CD14-positive monocyte (primary cell): ENCODE data around the gene CDH8. TPM values are rescaled to one million over a fixed set of nuclear protein-coding genes. Genes with fewer than 3 reads are reported as not detected.
A peak's percentile ranks its signal among the peaks of the same experiment; 100 is the strongest.
"Not testable (repeated sequence)": the region's sequence is repeated elsewhere in the genome, so short reads cannot be mapped to it uniquely, and the experiment has no call there.

Experiments
- DNase-seq, 3 donors: peaks; one replicate each; pipeline ENCODE4 v3.0.0-alpha.2; 2011 to 2022
- H2AFZ ChIP-seq: 2 replicates; pipeline ENCODE4 v1.6.0; 2012; ENCODE audit warnings: mild to moderate bottlenecking, low read depth, low read length, inconsistent platforms; ENCODE audit not compliant: insufficient read depth, poor library complexity, severe bottlenecking
- H3K27ac ChIP-seq, 2 donors: 1 replicate in 1 of 2; 2 replicates in 1 of 2; pipeline ENCODE4 v1.5.1; 2012 to 2013; ENCODE audit warnings: low read length in 2 of 2, control low read depth in 1 of 2, inconsistent platforms in 1 of 2, low read depth in 1 of 2, mild to moderate bottlenecking in 1 of 2
- H3K27me3 ChIP-seq, 2 donors: one replicate each; pipeline versions ENCODE4 v1.6.0 to v1.6.1; 2011 to 2013; ENCODE audit warnings: low read length in 2 of 2; ENCODE audit not compliant: control insufficient read depth in 2 of 2, insufficient read depth in 2 of 2
- H3K36me3 ChIP-seq, 2 donors: replicated peaks in 1 of 2; 1 replicate in 1 of 2; 2 replicates in 1 of 2; pipeline versions ENCODE4 v1.5.1 to v1.6.1; 2012 to 2013; ENCODE audit warnings: low read length in 2 of 2, control low read depth in 1 of 2, inconsistent platforms in 1 of 2, mild to moderate bottlenecking in 1 of 2; ENCODE audit not compliant: insufficient read depth in 2 of 2, control insufficient read depth in 1 of 2
- H3K4me1 ChIP-seq, 2 donors: 1 replicate in 1 of 2; 2 replicates in 1 of 2; pipeline versions ENCODE4 v1.5.1 to v1.6.1; 2012 to 2013; ENCODE audit warnings: low read length in 2 of 2, control low read depth in 1 of 2, inconsistent platforms in 1 of 2, mild to moderate bottlenecking in 1 of 2, moderate library complexity in 1 of 2; ENCODE audit not compliant: insufficient read depth in 2 of 2, control insufficient read depth in 1 of 2
- H3K4me2 ChIP-seq: replicated peaks from 2 replicates; pipeline ENCODE3; 2012; ENCODE audit warnings: low read length, moderate library complexity, mild to moderate bottlenecking; ENCODE audit not compliant: poor library complexity, severe bottlenecking; ENCODE audit errors: extremely low read depth
- H3K4me3 ChIP-seq, 3 experiments: fragments of 200-600 bp in 1 of 3; sonication (generic) in 1 of 3; replicated peaks in 1 of 3; 1 replicate in 2 of 3; 2 replicates in 1 of 3; pipeline ENCODE4 v1.5.1; 2011 to 2013; ENCODE audit warnings: low read length in 3 of 3, mild to moderate bottlenecking in 3 of 3, control low read depth in 2 of 3, low read depth in 2 of 3, inconsistent platforms in 1 of 3, moderate library complexity in 1 of 3
- H3K79me2 ChIP-seq: 2 replicates; pipeline ENCODE4 v1.6.0; 2012; ENCODE audit warnings: mild to moderate bottlenecking, control low read depth, inconsistent platforms, low read length, moderate library complexity; ENCODE audit not compliant: insufficient read depth
- H3K9ac ChIP-seq: 2 replicates; pipeline ENCODE4 v1.6.0; 2017; ENCODE audit warnings: low read length, mild to moderate bottlenecking; ENCODE audit not compliant: insufficient read depth, poor library complexity, severe bottlenecking
- H3K9me3 ChIP-seq, 2 donors: replicated peaks in 1 of 2; 1 replicate in 1 of 2; 2 replicates in 1 of 2; pipeline versions ENCODE4 v1.5.1 to v1.6.1; 2012 to 2013; ENCODE audit warnings: low read length in 2 of 2, control low read depth in 1 of 2; ENCODE audit not compliant: control insufficient read depth in 1 of 2, insufficient read depth in 1 of 2
- H4K20me1 ChIP-seq: 2 replicates; pipeline ENCODE4 v1.6.0; 2012; ENCODE audit warnings: mild to moderate bottlenecking, low read length, control low read depth, moderate library complexity; ENCODE audit not compliant: insufficient read depth
- H3K27ac Mint-ChIP-seq, 7 donors: one replicate each; pipeline ENCODE4 v1.8.0; 2020; ENCODE audit warnings: mild to moderate bottlenecking in 7 of 7, mixed read lengths in 7 of 7, moderate library complexity in 6 of 7, inconsistent platforms in 2 of 7
- H3K27me3 Mint-ChIP-seq, 3 donors: one replicate each; pipeline ENCODE4 v1.8.0; 2021 to 2022; ENCODE audit warnings: low read depth in 3 of 3, mild to moderate bottlenecking in 3 of 3, mixed read lengths in 3 of 3, moderate library complexity in 3 of 3, inconsistent platforms in 1 of 3
- H3K36me3 Mint-ChIP-seq, 2 donors: one replicate each; pipeline ENCODE4 v1.8.0; 2020; ENCODE audit warnings: mixed read lengths in 2 of 2, inconsistent platforms in 1 of 2, mild to moderate bottlenecking in 1 of 2
- H3K4me1 Mint-ChIP-seq: one replicate; pipeline ENCODE4 v1.8.0; 2020; ENCODE audit warnings: mild to moderate bottlenecking, mixed read lengths
- H3K4me3 Mint-ChIP-seq, 2 donors: one replicate each; pipeline ENCODE4 v1.8.0; 2020; ENCODE audit warnings: mild to moderate bottlenecking in 2 of 2, mixed read lengths in 2 of 2, moderate library complexity in 1 of 2
- H3K9me3 Mint-ChIP-seq, 7 donors: one replicate each; pipeline ENCODE4 v1.8.0; 2020 to 2022; ENCODE audit warnings: mixed read lengths in 7 of 7, mild to moderate bottlenecking in 6 of 7, moderate library complexity in 6 of 7, inconsistent platforms in 2 of 7
- CTCF ChIP-seq: fragments of 200-600 bp; IDR thresholded peaks from one replicate; pipeline ENCODE4 v1.8.0; 2022; ENCODE audit warnings: antibody characterized with exemption, mild to moderate bottlenecking
- WGBS: methylation state at CpG from one replicate; pipeline ENCODE4 v1.1.5; 2013; ENCODE audit warnings: missing lambda C conversion rate; ENCODE audit not compliant: insufficient coverage; 5-methylcytosine and 5-hydroxymethylcytosine counted together
- intact Hi-C, 2 donors: fragments of 100-400 bp; cut with micrococcal nuclease; formaldehyde crosslinking; loops; one replicate each; pipeline versions ENCODE4 v1.15.0 to v1.15.1; 2023
- polyA plus RNA-seq, 3 donors: library from polyadenylated mRNA; depleted of rRNA in 1 of 3; unstranded in 2 of 3; stranded (reverse) in 1 of 3; fragments of 300-500 nt in 2 of 3; fragments of >200 nt in 1 of 3; fragmentation: Illumina TruSeq in 2 of 3; gene quantifications; 1 replicate in 2 of 3; 2 replicates in 1 of 3; pipeline ENCODE4 v1.2.3, GENCODE V29; 2012 to 2021

The CDH8 gene
- polyA plus RNA-seq, 3 donors: not detected

- H4K20me1 ChIP-seq: no peaks in the 10 kb centered on the region
- no peak for TF ChIP-seq CTCF
- no peaks in the 10 kb centered on the region for H3K36me3 ChIP-seq
- intact Hi-C loops: no loop called here
- H3K4me3 Mint-ChIP-seq: no peak overlapping the region
- H3K4me1 Mint-ChIP-seq: no peaks in the 10 kb centered on the region
- no peaks in the 10 kb centered on the region for H3K79me2 ChIP-seq
- H3K9ac ChIP-seq: no peak overlapping the region
- H3K9me3 Mint-ChIP-seq: peaks cover 0 to 8% (median 0%) of the 10 kb centered on the region in 7 donors
- no peak overlapping the region for H3K27ac Mint-ChIP-seq
- H3K4me2 ChIP-seq: no peak overlapping the region
- no peak overlapping the region for H3K4me3 ChIP-seq
- 100% methylated on average over 1 of the region's 3 CpGs for WGBS
- no peaks in the 10 kb centered on the region for H3K4me1 ChIP-seq
- H3K27ac ChIP-seq: no peak overlapping the region
- no peak for DNase-seq
- H3K27me3 ChIP-seq: no peaks in the 10 kb centered on the region
- H3K9me3 ChIP-seq: no peaks in the 10 kb centered on the region
- H3K36me3 Mint-ChIP-seq: no peaks in the 10 kb centered on the region
- H2AFZ ChIP-seq: no peak overlapping the region
- peaks cover 0 to 2% (median 0%) of the 10 kb centered on the region in 3 donors for H3K27me3 Mint-ChIP-seq
These were observed 114.9 kb downstream of the CDH8 start for GRCh38 chr16:61921373-61921772.

- 86% methylated on average over 1 of the region's 37 CpGs for WGBS
- H3K9me3 Mint-ChIP-seq, DNase-seq, H3K36me3 ChIP-seq, H3K27ac ChIP-seq, H3K4me1 ChIP-seq, intact Hi-C loops, H3K4me2 ChIP-seq, H3K4me1 Mint-ChIP-seq, H3K27me3 ChIP-seq, H3K9ac ChIP-seq, H4K20me1 ChIP-seq, H3K36me3 Mint-ChIP-seq, H3K79me2 ChIP-seq, H3K4me3 ChIP-seq, H2AFZ ChIP-seq, H3K27ac Mint-ChIP-seq, H3K27me3 Mint-ChIP-seq, H3K9me3 ChIP-seq: not testable (repeated sequence)
- H3K4me3 Mint-ChIP-seq: peak overlapping the region in 1 of 2 donors; percentile 39
These were observed 118.1 kb downstream of the CDH8 start for GRCh38 chr16:61917865-61918826.
